Liver (tissue), 9 donors: Measurements from ENCODE around the gene SPHK2. TPM values are rescaled to one million over a fixed set of nuclear protein-coding genes. Genes with fewer than 3 reads are reported as not detected.
A peak's percentile ranks its signal among the peaks of the same experiment; 100 is the strongest.

Experiments used
- DNase-seq: peaks from one replicate; pipeline ENCODE4 v3.0.0-alpha.2; 2017; ENCODE audit warnings: low spot score
- H3K27ac ChIP-seq, 2 donors: one replicate each; pipeline ENCODE4 v1.7.0; 2013; ENCODE audit warnings: inconsistent platforms in 2 of 2, low read length in 2 of 2, control low read depth in 1 of 2, low read depth in 1 of 2, mild to moderate bottlenecking in 1 of 2
- H3K27me3 ChIP-seq, 4 donors: one replicate each; pipeline versions ENCODE4 v1.6.1 to v1.7.0; 2013; ENCODE audit warnings: low read length in 3 of 4, inconsistent platforms in 1 of 4, mild to moderate bottlenecking in 1 of 4, moderate library complexity in 1 of 4; ENCODE audit not compliant: control insufficient read depth in 4 of 4, insufficient read depth in 4 of 4
- H3K36me3 ChIP-seq, 4 donors: one replicate each; pipeline versions ENCODE4 v1.6.1 to v1.7.0; 2013; ENCODE audit warnings: low read length in 3 of 4, mild to moderate bottlenecking in 3 of 4, low read depth in 1 of 4, moderate library complexity in 1 of 4; ENCODE audit not compliant: control insufficient read depth in 4 of 4, insufficient read depth in 3 of 4
- H3K4me1 ChIP-seq, 4 donors: one replicate each; pipeline versions ENCODE4 v1.6.1 to v1.7.0; 2013; ENCODE audit warnings: low read length in 3 of 4, mild to moderate bottlenecking in 3 of 4, moderate library complexity in 1 of 4; ENCODE audit not compliant: control insufficient read depth in 4 of 4, insufficient read depth in 4 of 4
- H3K4me3 ChIP-seq, 3 donors: one replicate each; pipeline versions ENCODE4 v1.6.1 to v1.7.0; 2013; ENCODE audit warnings: low read length in 3 of 3, control low read depth in 1 of 3, low read depth in 1 of 3, mild to moderate bottlenecking in 1 of 3
- H3K9ac ChIP-seq, 2 donors: one replicate each; pipeline ENCODE4 v1.7.0; 2013; ENCODE audit warnings: low read length in 2 of 2, mild to moderate bottlenecking in 2 of 2, moderate library complexity in 2 of 2, control low read depth in 1 of 2, low read depth in 1 of 2
- H3K9me3 ChIP-seq, 4 donors: one replicate each; pipeline versions ENCODE4 v1.6.1 to v1.7.0; 2013; ENCODE audit warnings: low read length in 3 of 4; ENCODE audit not compliant: control insufficient read depth in 4 of 4
- EGR1 ChIP-seq, 2 donors: IDR thresholded peaks; 2 replicates each; pipeline ENCODE4 v1.6.1; 2016 to 2018; ENCODE audit warnings: antibody characterized with exemption in 2 of 2, low read depth in 2 of 2
- FOXA1 ChIP-seq: IDR thresholded peaks from 2 replicates; pipeline ENCODE4 v1.6.1; 2016; ENCODE audit warnings: antibody characterized with exemption
- FOXA2 ChIP-seq: IDR thresholded peaks from 2 replicates; pipeline ENCODE4 v1.6.1; 2016; ENCODE audit warnings: antibody characterized with exemption
- GABPA ChIP-seq, 2 donors: IDR thresholded peaks in 1 of 2; conservative IDR thresholded peaks in 1 of 2; 2 replicates each; pipeline ENCODE4 v1.6.1; 2016; ENCODE audit warnings: antibody characterized with exemption in 2 of 2, mild to moderate bottlenecking in 1 of 2, moderate library complexity in 1 of 2
- HNF4A ChIP-seq, 2 donors: conservative IDR thresholded peaks; 2 replicates each; pipeline ENCODE4 v1.6.1; 2016; ENCODE audit warnings: antibody characterized with exemption in 2 of 2, mild to moderate bottlenecking in 2 of 2
- JUND ChIP-seq, 2 donors: IDR thresholded peaks; 2 replicates each; pipeline ENCODE4 v1.6.1; 2016; ENCODE audit warnings: antibody characterized with exemption in 2 of 2
- NR2F2 ChIP-seq: IDR thresholded peaks from 2 replicates; pipeline ENCODE4 v1.6.1; 2016; ENCODE audit warnings: antibody characterized with exemption
- RAD21 ChIP-seq, 2 donors: IDR thresholded peaks; 2 replicates each; pipeline ENCODE4 v1.6.1; 2016; ENCODE audit warnings: antibody characterized with exemption in 2 of 2, mild to moderate bottlenecking in 2 of 2
- RXRA ChIP-seq, 2 donors: IDR thresholded peaks; 2 replicates each; pipeline ENCODE4 v1.6.1; 2017 to 2018; ENCODE audit warnings: antibody characterized with exemption in 2 of 2, mild to moderate bottlenecking in 1 of 2
- SP1 ChIP-seq: IDR thresholded peaks from 2 replicates; pipeline ENCODE4 v1.6.1; 2018; ENCODE audit warnings: antibody characterized with exemption, mild to moderate bottlenecking
- TAF1 ChIP-seq: conservative IDR thresholded peaks from 2 replicates; pipeline ENCODE4 v1.6.1; 2016; ENCODE audit warnings: antibody characterized with exemption, mild to moderate bottlenecking
- WGBS: extraction: QIAGEN DNeasy Blood & Tissue Kit; methylation state at CpG from one replicate; pipeline ENCODE4 v1.1.7; 2013; 5-methylcytosine and 5-hydroxymethylcytosine counted together
- polyA plus RNA-seq, 2 donors: library from polyadenylated mRNA; stranded (reverse) in 1 of 2; unstranded in 1 of 2; fragments of 200-250 nt in 1 of 2; fragments of >200 nt in 1 of 2; fragmentation: Nextera tagmentation in 1 of 2; extraction: Ambion mirVana in 1 of 2; gene quantifications; one replicate each; pipeline versions ENCODE4 v1.2.1 to v1.2.3, GENCODE V29; 2013 to 2015
- total RNA-seq, 2 donors: library from RNA; depleted of rRNA; stranded (reverse); fragments of >200 nt; gene quantifications; one replicate each; pipeline ENCODE4 v1.2.3, GENCODE V29; 2014
- TF ChIP-seq, protein P1 (sequence below): IDR thresholded peaks from 2 replicates; pipeline ENCODE4 v1.6.1; 2016; ENCODE audit warnings: antibody characterized with exemption
- TF ChIP-seq, protein P2 (sequence below): fragments of 150-350 bp; IDR thresholded peaks from 2 replicates; pipeline ENCODE4 v1.5.1; 2017; ENCODE audit warnings: improper control_type of control experiment, low read depth, low read length; ENCODE audit not compliant: missing input control
- TF ChIP-seq, protein P3 (sequence below): IDR thresholded peaks from 2 replicates; pipeline ENCODE4 v1.6.1; 2016; ENCODE audit warnings: antibody characterized with exemption
- TF ChIP-seq, protein P4 (sequence below): IDR thresholded peaks from 2 replicates; pipeline ENCODE4 v1.6.1; 2016; ENCODE audit warnings: antibody characterized with exemption, mild to moderate bottlenecking
- TF ChIP-seq, protein P5 (sequence below): IDR thresholded peaks from 2 replicates; pipeline ENCODE4 v1.6.1; 2016; ENCODE audit warnings: antibody characterized with exemption
- donor health status: healthy.
- donor health status: healthy.
- donor health status: healthy.
- donor health status: healthy.
- donor health status: healthy.

Gene SPHK2
- total and polyA plus RNA-seq, 4 donors = 9.6 to 17.3 (median 12.3) TPM

DNA sequence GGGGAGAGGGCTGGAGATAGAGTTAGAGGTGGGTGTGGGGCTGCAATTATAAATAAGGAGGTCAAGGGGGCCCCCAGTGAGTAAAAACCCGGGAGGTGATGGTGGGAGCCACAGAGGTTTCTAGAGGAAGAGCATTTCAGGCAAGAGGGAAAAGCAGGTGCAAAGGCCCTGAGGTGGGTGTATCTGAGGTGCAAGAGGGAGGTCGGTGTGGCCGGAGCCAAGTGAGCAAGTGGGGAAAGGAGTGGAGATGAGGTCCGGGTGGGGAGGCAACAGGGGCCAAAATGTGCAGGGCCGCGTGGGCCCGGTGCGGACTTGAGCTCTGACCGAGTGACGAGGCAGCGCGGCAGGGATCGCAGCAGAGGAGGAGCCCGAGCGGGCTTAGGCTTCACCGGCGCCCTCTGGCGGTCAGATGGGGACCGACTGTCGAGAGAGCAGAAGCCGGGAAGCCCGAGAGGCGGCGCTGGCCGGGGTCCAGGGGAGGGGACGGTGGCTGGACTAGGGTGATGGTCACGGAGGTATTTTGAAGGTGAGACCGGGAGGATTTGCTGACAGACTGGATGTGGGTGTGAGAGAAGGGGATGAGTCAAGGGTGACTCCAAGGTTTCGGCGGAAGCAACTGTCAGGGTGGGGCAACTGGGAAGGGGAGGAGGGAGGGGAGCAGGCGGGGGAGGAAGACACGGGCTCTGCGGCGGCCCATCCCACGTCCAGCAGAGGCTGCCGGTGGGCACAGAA, 30.5 kb upstream of the SPHK2 start:
- Histone ChIP-seq H3K4me1 (peaks cover 0 to 4% (median 2%) of the 10 kb centered on the region in 4 donors), H3K27ac (peak overlapping the region in 1 of 2 donors; percentile 3), H3K9me3 (no peaks in the 10 kb centered on the region), H3K27me3 (no peaks in the 10 kb centered on the region), H3K4me3 (peak overlapping the region in 2 of 3 donors; percentile 15 to 27), H3K36me3 (no peaks in the 10 kb centered on the region), H3K9ac (peak overlapping the region in 1 of 2 donors; percentile 6)
- 5% methylated on average over 36 of the region's 36 CpGs for WGBS
- DNase-seq = peak; percentile 92
- TF ChIP-seq, protein P1, sequence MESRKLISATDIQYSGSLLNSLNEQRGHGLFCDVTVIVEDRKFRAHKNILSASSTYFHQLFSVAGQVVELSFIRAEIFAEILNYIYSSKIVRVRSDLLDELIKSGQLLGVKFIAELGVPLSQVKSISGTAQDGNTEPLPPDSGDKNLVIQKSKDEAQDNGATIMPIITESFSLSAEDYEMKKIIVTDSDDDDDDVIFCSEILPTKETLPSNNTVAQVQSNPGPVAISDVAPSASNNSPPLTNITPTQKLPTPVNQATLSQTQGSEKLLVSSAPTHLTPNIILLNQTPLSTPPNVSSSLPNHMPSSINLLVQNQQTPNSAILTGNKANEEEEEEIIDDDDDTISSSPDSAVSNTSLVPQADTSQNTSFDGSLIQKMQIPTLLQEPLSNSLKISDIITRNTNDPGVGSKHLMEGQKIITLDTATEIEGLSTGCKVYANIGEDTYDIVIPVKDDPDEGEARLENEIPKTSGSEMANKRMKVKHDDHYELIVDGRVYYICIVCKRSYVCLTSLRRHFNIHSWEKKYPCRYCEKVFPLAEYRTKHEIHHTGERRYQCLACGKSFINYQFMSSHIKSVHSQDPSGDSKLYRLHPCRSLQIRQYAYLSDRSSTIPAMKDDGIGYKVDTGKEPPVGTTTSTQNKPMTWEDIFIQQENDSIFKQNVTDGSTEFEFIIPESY = no peak
- no peak for TF ChIP-seq FOXA2
- TF ChIP-seq, protein P2, sequence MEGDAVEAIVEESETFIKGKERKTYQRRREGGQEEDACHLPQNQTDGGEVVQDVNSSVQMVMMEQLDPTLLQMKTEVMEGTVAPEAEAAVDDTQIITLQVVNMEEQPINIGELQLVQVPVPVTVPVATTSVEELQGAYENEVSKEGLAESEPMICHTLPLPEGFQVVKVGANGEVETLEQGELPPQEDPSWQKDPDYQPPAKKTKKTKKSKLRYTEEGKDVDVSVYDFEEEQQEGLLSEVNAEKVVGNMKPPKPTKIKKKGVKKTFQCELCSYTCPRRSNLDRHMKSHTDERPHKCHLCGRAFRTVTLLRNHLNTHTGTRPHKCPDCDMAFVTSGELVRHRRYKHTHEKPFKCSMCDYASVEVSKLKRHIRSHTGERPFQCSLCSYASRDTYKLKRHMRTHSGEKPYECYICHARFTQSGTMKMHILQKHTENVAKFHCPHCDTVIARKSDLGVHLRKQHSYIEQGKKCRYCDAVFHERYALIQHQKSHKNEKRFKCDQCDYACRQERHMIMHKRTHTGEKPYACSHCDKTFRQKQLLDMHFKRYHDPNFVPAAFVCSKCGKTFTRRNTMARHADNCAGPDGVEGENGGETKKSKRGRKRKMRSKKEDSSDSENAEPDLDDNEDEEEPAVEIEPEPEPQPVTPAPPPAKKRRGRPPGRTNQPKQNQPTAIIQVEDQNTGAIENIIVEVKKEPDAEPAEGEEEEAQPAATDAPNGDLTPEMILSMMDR = peak; percentile 79
- TF ChIP-seq GABPA (IDR thresholded peaks at IDR 0.05 in 1 of 2, conservative IDR thresholded peaks at IDR 0.05 in 1 of 2) = no peak
- TF ChIP-seq RAD21 (IDR thresholded peaks at IDR 0.05) = peak; percentile 71 to 84
- TF ChIP-seq, protein P3, sequence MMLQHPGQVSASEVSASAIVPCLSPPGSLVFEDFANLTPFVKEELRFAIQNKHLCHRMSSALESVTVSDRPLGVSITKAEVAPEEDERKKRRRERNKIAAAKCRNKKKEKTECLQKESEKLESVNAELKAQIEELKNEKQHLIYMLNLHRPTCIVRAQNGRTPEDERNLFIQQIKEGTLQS = no peak
- no peak for TF ChIP-seq EGR1 (IDR thresholded peaks at IDR 0.05; ENCODE audit: low read depth in 2 of 2)
- no peak for TF ChIP-seq SP1
- TF ChIP-seq, protein P4, sequence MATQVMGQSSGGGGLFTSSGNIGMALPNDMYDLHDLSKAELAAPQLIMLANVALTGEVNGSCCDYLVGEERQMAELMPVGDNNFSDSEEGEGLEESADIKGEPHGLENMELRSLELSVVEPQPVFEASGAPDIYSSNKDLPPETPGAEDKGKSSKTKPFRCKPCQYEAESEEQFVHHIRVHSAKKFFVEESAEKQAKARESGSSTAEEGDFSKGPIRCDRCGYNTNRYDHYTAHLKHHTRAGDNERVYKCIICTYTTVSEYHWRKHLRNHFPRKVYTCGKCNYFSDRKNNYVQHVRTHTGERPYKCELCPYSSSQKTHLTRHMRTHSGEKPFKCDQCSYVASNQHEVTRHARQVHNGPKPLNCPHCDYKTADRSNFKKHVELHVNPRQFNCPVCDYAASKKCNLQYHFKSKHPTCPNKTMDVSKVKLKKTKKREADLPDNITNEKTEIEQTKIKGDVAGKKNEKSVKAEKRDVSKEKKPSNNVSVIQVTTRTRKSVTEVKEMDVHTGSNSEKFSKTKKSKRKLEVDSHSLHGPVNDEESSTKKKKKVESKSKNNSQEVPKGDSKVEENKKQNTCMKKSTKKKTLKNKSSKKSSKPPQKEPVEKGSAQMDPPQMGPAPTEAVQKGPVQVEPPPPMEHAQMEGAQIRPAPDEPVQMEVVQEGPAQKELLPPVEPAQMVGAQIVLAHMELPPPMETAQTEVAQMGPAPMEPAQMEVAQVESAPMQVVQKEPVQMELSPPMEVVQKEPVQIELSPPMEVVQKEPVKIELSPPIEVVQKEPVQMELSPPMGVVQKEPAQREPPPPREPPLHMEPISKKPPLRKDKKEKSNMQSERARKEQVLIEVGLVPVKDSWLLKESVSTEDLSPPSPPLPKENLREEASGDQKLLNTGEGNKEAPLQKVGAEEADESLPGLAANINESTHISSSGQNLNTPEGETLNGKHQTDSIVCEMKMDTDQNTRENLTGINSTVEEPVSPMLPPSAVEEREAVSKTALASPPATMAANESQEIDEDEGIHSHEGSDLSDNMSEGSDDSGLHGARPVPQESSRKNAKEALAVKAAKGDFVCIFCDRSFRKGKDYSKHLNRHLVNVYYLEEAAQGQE = no peak

DNA sequence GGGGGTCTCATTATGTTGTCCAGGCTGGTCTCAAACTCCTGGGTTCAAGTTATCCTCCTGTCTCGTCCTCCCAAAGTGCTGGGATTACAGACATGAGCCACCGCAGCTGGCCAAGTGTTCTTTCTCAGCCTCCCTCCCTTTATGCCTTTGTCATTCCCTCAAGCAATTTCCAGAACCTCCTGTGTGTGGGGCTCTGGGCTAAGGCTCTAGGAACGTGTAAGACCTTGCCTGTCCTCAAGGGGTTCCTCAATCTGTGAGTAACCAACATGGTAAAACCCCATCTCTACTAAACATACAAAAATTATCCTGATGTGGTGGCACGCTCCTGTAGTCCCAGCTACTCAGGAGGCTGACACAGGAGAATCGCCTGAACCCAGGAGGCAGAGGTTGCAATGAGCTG, 28.3 kb upstream of the SPHK2 start:
- H3K4me3 ChIP-seq = no peak overlapping the region
- H3K9ac ChIP-seq = no peak overlapping the region
- H3K36me3 ChIP-seq = no peaks in the 10 kb centered on the region
- H3K27me3 ChIP-seq = no peaks in the 10 kb centered on the region
- no peak for DNase-seq
- WGBS = 83% methylated on average over 5 of the region's 5 CpGs
- H3K9me3 ChIP-seq = no peaks in the 10 kb centered on the region
- H3K4me1 ChIP-seq = no peaks in the 10 kb centered on the region
- H3K27ac ChIP-seq = no peak overlapping the region
- TF ChIP-seq, protein P5, sequence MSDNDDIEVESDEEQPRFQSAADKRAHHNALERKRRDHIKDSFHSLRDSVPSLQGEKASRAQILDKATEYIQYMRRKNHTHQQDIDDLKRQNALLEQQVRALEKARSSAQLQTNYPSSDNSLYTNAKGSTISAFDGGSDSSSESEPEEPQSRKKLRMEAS = no peak
- no peak for TF ChIP-seq FOXA1
- TF ChIP-seq SP1 = no peak
- TF ChIP-seq, protein P4 = no peak
- no peak for TF ChIP-seq FOXA2
- TF ChIP-seq RXRA (IDR thresholded peaks at IDR 0.05) = no peak
- TF ChIP-seq, protein P2 = no peak
- TF ChIP-seq NR2F2 = no peak
- no peak for TF ChIP-seq EGR1 (IDR thresholded peaks at IDR 0.05; ENCODE audit: low read depth in 2 of 2)
- TF ChIP-seq JUND (IDR thresholded peaks at IDR 0.05) = no peak
- no peak for TF ChIP-seq TAF1
- no peak for TF ChIP-seq HNF4A (conservative IDR thresholded peaks at IDR 0.05)
